Thyroid gland (tissue), 4 donors: ENCODE results near the gene PRPF40A.
"Not testable (repeated sequence)": the region's sequence is repeated elsewhere in the genome, so short reads cannot be mapped to it uniquely, and the experiment has no call there.

Experiments used
- POLR2A ChIP-seq, 2 donors: fragments of 450-650 bp; IDR thresholded peaks; one replicate each; pipeline ENCODE4 v1.6.1; 2017; ENCODE audit warnings: antibody characterized with exemption in 2 of 2, mild to moderate bottlenecking in 2 of 2, moderate library complexity in 1 of 2
- TF ChIP-seq, protein P1 (sequence below), 6 experiments: fragments of 200-600 bp in 3 of 6; fragments of 450-650 bp in 3 of 6; sonication (generic) in 3 of 6; IDR thresholded peaks; one replicate each; pipeline ENCODE4 v1.5.1; 2016 to 2019; ENCODE audit warnings: antibody characterized with exemption in 6 of 6, mild to moderate bottlenecking in 2 of 6, inconsistent platforms in 1 of 6, moderate library complexity in 1 of 6

DNA sequence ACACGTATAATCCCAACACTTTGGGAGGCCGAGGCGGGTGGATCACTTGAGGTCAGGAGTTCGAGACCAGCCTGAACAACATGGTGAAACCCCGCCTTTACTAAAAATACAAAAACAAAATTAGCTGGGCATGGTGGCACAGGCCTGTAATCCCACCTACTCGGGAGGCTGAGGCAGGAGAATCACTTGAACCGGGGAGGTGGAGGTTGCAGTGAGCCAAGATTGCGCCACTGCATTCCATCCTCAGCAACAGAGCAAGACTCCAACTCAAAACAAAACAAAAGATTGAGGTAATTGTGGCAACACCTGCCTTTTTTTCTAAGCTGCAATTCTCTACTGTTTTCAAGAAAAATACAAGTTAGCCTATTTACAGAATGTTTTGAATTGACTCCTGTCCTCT is 5.4 kb upstream of the PRPF40A start:
- TF ChIP-seq, protein P1, sequence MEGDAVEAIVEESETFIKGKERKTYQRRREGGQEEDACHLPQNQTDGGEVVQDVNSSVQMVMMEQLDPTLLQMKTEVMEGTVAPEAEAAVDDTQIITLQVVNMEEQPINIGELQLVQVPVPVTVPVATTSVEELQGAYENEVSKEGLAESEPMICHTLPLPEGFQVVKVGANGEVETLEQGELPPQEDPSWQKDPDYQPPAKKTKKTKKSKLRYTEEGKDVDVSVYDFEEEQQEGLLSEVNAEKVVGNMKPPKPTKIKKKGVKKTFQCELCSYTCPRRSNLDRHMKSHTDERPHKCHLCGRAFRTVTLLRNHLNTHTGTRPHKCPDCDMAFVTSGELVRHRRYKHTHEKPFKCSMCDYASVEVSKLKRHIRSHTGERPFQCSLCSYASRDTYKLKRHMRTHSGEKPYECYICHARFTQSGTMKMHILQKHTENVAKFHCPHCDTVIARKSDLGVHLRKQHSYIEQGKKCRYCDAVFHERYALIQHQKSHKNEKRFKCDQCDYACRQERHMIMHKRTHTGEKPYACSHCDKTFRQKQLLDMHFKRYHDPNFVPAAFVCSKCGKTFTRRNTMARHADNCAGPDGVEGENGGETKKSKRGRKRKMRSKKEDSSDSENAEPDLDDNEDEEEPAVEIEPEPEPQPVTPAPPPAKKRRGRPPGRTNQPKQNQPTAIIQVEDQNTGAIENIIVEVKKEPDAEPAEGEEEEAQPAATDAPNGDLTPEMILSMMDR (IDR thresholded peaks at IDR 0.05): not testable (repeated sequence)
- not testable (repeated sequence) for TF ChIP-seq POLR2A (IDR thresholded peaks at IDR 0.05)
